ENCODE measurements around the gene KRTAP9-1. TPM values are rescaled to one million over a fixed set of nuclear protein-coding genes. Genes with fewer than 3 reads are reported as not detected.
"Not testable (repeated sequence)": the region's sequence is repeated elsewhere in the genome, so short reads cannot be mapped to it uniquely, and the experiment has no call there.

Gene KRTAP9-1
- total RNA-seq, 4 donors from 2014 or later, result not detected

GRCh38 chr17:41150026-41150425 lies 39.7 kb upstream of the KRTAP9-1 start:
- H3K36me3 ChIP-seq, result no peaks in the 10 kb centered on the region
- H3K27me3 ChIP-seq, result peaks cover 16% of the 10 kb centered on the region
- no peak overlapping the region for H3K27ac ChIP-seq
- H3K4me1 ChIP-seq, result no peaks in the 10 kb centered on the region
- intact Hi-C loops (cut with DNase I; ENCODE audit: low total_unique reads), result no loop called here
- no peak for TF ChIP-seq POLR2A (IDR thresholded peaks at IDR 0.05)
- no peak for TF ChIP-seq CTCF (IDR thresholded peaks at IDR 0.05)
- TF ChIP-seq POLR2AphosphoS5 (IDR thresholded peaks at IDR 0.05), result no peak
- TF ChIP-seq EP300 (IDR thresholded peaks at IDR 0.05; ENCODE audit: low read depth), result no peak
- H3K4me3 ChIP-seq, result no peak overlapping the region
- no peak for DNase-seq
- H3K9me3 ChIP-seq, result no peaks in the 10 kb centered on the region
- 84 to 90% methylated on average over 3 to 4 of the region's 4 CpGs for WGBS, 2 donors (ENCODE audit: low coverage in 1 of 2)
- in situ Hi-C loops (cut with MboI; ENCODE audit: low pct_ligation_motif_present in 1 of 4, low pct_unique_long_range_greater_than_20kb in 1 of 4, low sequenced_read_pairs in 3 of 4), result no loop called here

- no peak overlapping the region for H3K27ac ChIP-seq
- WGBS, 2 donors (ENCODE audit: low coverage in 1 of 2), result 73 to 77% methylated on average over 2 of the region's 2 CpGs
- H3K9me3 ChIP-seq, result no peaks in the 10 kb centered on the region
- no peaks in the 10 kb centered on the region for H3K4me1 ChIP-seq
- TF ChIP-seq POLR2A (IDR thresholded peaks at IDR 0.05) (no peak), POLR2AphosphoS5 (IDR thresholded peaks at IDR 0.05) (no peak), CTCF (IDR thresholded peaks at IDR 0.05) (no peak), EP300 (IDR thresholded peaks at IDR 0.05; ENCODE audit: low read depth) (no peak)
- peaks cover 25% of the 10 kb centered on the region for H3K27me3 ChIP-seq
- no peak for DNase-seq
- intact Hi-C loops (cut with DNase I; ENCODE audit: low total_unique reads), result no loop called here
- in situ Hi-C loops (cut with MboI; ENCODE audit: low pct_ligation_motif_present in 1 of 4, low pct_unique_long_range_greater_than_20kb in 1 of 4, low sequenced_read_pairs in 3 of 4), result no loop called here
- no peak overlapping the region for H3K4me3 ChIP-seq
- H3K36me3 ChIP-seq, result no peaks in the 10 kb centered on the region
These were observed 38.2 kb upstream of the KRTAP9-1 start for GRCh38 chr17:41151525-41151924.

GRCh38 chr17:41153856-41154255 lies 35.8 kb upstream of the KRTAP9-1 start:
- Histone ChIP-seq H3K4me3 (no peak overlapping the region), H3K27me3 (peaks cover 34% of the 10 kb centered on the region), H3K36me3 (no peaks in the 10 kb centered on the region), H3K4me1 (no peaks in the 10 kb centered on the region), H3K9me3 (no peaks in the 10 kb centered on the region), H3K27ac (no peak overlapping the region)
- in situ Hi-C loops (cut with MboI; ENCODE audit: low pct_ligation_motif_present in 1 of 4, low pct_unique_long_range_greater_than_20kb in 1 of 4, low sequenced_read_pairs in 3 of 4), result no loop called here
- 17% methylated on average over 2 of the region's 2 CpGs; no CpG with 5 or more reads in 1 of the 2 donors for WGBS, 2 donors (ENCODE audit: low coverage in 1 of 2)
- DNase-seq, result no peak
- intact Hi-C loops (cut with DNase I; ENCODE audit: low total_unique reads), result no loop called here
- TF ChIP-seq CTCF (IDR thresholded peaks at IDR 0.05) (no peak), POLR2AphosphoS5 (IDR thresholded peaks at IDR 0.05) (no peak), POLR2A (IDR thresholded peaks at IDR 0.05) (no peak), EP300 (IDR thresholded peaks at IDR 0.05; ENCODE audit: low read depth) (no peak)

GRCh38 chr17:41160190-41160589 lies 29.5 kb upstream of the KRTAP9-1 start:
- peaks cover 18% of the 10 kb centered on the region for H3K27me3 ChIP-seq
- H3K9me3 ChIP-seq; intact Hi-C loops (cut with DNase I; ENCODE audit: low total_unique reads); in situ Hi-C loops (cut with MboI; ENCODE audit: low pct_ligation_motif_present in 1 of 4, low pct_unique_long_range_greater_than_20kb in 1 of 4, low sequenced_read_pairs in 3 of 4); H3K36me3 ChIP-seq; H3K27ac ChIP-seq; DNase-seq; H3K4me3 ChIP-seq; H3K4me1 ChIP-seq: not testable (repeated sequence)
- WGBS, 2 donors (ENCODE audit: low coverage in 1 of 2), result 97% methylated on average over 3 of the region's 3 CpGs; no CpG with 5 or more reads in 1 of the 2 donors

- WGBS, 2 donors (ENCODE audit: low coverage in 1 of 2), result 100% methylated on average over 1 of the region's 1 CpG; no CpG with 5 or more reads in 1 of the 2 donors
- intact Hi-C loops (cut with DNase I; ENCODE audit: low total_unique reads), result no loop called here
- Histone ChIP-seq H3K27ac (no peak within 1 kb of the TSS), H3K4me1 (no peaks in the 10 kb centered on the region), H3K36me3 (no peaks in the 10 kb centered on the region), H3K27me3 (peaks cover 14% of the 10 kb centered on the region), H3K4me3 (no peak within 1 kb of the TSS), H3K9me3 (no peaks in the 10 kb centered on the region)
- in situ Hi-C loops (cut with MboI; ENCODE audit: low pct_ligation_motif_present in 1 of 4, low pct_unique_long_range_greater_than_20kb in 1 of 4, low sequenced_read_pairs in 3 of 4), result no loop called here
- DNase-seq, result no peak
- no peak for TF ChIP-seq CTCF (IDR thresholded peaks at IDR 0.05)
- TF ChIP-seq POLR2AphosphoS5 (IDR thresholded peaks at IDR 0.05), result no peak
- TF ChIP-seq POLR2A (IDR thresholded peaks at IDR 0.05), result no peak
- TF ChIP-seq EP300 (IDR thresholded peaks at IDR 0.05; ENCODE audit: low read depth), result no peak
These were observed 29.0 kb upstream of the KRTAP9-1 start, which contains the start of gene KRTAP4-4 for GRCh38 chr17:41160648-41161047. Gene KRTAP4-4, minus strand, starts transcription at chr17:41160748. Its CDS starts 57 bp downstream, at chr17:41160691.
